GM19438 (cell line): ENCODE results near the gene TRPM2.

Experiments used
- ATAC-seq: cut with Tn5 transposase; IDR thresholded peaks from one replicate; pipeline ENCODE4 v1.9.1; 2021; ENCODE audit warnings: low read depth; ENCODE audit not compliant: unreplicated experiment

Gene TRPM2

GRCh38 chr21:44424608-44425306, 71.3 kb downstream of the TRPM2 start:
- no peak for ATAC-seq

GRCh38 chr21:44425307-44425894, 72.0 kb downstream of the TRPM2 start:
- ATAC-seq: no peak

DNA sequence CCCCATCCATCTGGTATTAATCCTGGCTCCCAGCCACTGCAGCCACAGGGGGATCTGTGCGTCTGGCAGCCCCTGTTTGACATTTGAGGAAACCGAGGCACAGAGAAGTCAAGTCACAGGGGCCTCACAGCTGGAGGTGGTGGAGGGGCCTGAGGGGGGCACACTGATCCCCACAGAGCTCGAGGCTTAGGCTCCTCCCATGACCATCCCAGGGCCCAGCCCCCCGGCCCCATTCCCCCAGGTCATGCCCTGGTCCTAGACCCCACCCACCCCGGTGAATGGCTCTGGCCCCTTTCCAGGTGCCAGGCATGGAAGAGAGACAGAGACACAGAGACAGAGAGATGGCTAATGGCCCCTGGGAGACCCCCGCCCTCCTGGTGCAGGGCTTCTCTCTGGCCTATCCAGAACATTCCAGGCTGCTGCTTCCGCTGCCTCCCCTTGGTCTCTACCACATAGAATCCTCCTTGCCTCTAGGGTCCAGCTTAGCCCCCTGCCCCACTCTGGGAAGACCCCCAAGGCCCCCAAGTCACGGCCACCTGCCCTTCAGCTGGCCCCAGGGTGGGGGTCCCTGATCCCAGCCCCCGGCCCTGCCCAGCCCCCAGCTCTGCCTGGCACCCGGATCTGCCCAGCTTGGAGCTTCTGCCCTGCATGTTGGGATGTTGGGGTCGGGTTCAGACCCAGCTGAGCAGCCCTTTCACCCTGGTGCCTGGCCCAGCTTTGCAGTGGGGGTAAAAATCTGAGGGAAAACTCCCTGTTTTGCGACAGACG, 72.7 kb downstream of the TRPM2 start:
- no peak for ATAC-seq

DNA sequence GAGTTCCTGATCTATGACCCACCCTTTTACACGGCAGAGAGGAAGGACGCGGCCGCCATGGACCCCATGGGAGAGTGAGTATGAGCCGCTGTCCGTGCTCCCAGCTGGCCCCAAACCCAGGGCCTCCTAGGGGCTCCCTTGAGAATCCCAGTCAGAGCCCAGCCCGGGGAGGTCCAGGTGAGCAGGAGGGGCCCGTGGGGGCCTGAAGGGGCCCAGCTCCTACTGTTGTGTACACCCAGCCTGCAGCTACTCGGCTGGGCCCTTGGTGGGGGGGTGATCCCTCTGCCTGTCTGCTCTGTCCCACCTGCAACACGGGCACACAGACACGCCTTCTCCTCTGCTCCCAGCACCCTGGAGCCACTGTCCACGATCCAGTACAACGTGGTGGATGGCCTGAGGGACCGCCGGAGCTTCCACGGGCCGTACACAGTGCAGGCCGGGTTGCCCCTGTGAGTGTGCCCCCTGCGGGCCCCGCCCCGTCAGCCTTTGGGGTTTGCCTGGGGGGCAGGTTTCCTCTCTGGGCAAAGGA, 73.3 kb downstream of the TRPM2 start:
- ATAC-seq: no peak

DNA sequence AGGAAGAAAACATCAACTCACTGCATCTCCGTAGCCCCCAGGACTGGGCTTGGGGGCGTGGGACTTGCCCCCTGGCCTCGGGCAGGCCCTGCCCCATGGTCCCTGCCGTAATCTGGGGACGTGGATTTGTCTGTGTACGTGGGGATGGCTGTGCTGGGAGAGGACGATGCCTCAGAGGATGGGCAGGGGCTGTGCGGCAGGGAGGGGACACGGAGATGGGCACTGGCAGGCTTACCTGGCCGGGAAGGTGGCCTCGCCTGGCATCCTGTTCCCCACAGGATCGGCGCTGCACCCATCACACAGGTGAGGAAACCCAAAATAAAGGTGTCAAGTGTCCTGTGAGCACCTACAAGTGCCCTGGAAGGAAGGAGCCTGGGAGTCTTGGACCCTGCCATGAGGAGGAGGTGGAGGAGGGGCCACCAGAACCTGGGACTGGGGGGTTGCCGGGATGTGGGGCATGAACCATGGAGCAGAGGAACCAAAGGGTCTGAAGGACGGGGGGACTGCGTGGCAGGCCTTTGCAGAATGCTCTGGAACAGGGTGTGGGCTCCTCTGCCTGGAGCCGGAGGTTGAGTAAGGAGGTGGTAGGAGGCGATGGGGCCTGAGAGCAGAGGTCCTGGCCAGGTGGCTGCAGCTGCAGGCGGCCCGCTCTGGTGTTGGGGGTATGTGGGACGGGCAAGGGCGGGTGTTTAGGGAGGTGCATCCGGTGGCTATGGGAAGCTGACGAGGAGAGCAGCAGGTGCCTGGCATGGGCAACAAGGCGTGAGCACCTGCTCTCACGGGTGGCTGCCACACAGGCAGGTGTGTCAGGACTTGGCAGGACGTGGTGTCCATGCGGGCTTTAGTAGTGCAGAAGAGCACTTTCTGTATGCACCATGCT, 74.1 kb downstream of the TRPM2 start:
- no peak for ATAC-seq

DNA sequence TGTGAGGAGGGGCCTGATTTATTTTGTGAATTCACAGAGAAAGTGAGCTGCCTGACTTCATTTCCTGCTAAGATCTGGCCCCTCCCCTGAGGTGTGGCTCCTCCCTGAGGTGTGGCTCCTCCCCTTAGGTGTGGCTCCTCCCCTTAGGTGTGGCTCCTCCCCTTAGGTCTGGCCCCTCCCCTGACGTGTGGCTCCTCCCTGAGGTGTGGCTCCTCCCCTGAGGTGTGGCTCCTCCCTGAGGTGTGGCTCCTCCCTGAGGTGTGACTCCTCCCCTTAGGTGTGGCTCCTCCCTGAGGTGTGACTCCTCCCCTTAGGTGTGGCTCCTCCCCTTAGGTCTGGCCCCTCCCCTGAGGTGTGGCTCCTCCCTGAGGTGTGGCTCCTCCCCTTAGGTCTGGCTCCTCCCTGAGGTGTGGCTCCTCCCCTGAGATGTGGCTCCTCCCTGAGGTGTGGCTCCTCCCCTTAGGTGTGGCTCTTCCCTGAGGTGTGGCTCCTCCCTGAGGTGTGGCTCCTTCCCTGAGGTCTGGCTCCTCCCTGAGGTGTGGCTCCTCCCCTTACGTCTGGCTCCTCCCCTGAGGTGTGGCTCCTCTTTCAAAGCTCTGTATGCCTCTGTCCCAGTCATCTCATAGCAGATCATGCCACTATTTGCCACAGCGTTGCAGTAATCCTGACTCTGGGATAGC, 75.0 kb downstream of the TRPM2 start:
- no peak for ATAC-seq

- ATAC-seq: no peak
These were observed 76.5 kb downstream of the TRPM2 start for GRCh38 chr21:44429894-44430293.

GRCh38 chr21:44431300-44431699, 77.9 kb downstream of the TRPM2 start:
- no peak for ATAC-seq

DNA sequence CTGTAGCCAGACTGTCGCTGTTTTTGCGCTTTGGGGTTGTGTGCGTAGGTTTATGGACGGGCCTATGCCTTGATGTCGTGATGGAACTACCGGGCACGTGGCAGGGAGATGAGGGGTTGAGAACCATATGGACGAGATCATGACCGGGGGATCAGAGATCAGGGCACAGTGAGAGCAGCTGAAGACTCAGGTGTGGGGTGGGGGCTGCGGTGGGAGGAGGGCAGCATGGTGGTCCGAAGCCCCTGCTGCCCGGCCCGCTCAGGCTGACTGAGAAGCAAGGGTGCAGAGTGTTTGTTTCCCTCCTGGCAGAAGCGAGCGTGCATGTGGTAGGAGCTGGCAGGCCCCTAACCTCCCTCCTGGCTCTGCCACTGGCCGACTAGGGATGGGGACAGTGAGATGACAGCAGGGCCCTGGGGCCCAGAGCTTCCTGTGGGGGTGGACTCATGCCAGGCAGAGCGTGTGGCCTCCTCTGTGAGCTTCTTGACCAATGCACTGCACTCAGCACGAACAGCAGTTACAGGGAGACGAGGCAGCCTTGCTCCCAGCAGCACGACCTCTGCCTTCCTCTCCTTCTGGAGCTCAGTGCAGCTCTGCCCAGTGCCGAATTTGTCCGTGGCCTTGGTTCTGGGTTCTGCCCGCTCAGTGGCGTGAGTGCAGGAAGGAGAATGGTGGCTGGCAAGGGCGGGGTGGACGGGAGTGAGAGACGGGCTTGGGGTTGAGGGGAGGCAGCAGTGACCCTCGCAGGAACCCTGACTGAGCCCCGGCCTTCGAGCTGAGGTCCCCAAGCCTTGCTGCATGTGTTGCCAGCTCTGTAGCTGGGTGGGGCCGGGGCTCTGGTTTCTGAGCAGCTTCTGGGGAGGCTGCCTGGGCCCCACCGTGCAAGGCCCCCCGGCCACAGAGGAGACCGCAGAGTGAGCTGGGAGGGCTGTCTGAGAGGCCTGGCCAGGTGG, 79.7 kb downstream of the TRPM2 start:
- no peak for ATAC-seq

- no peak for ATAC-seq
These were observed 80.6 kb downstream of the TRPM2 start for GRCh38 chr21:44433791-44434567.

DNA sequence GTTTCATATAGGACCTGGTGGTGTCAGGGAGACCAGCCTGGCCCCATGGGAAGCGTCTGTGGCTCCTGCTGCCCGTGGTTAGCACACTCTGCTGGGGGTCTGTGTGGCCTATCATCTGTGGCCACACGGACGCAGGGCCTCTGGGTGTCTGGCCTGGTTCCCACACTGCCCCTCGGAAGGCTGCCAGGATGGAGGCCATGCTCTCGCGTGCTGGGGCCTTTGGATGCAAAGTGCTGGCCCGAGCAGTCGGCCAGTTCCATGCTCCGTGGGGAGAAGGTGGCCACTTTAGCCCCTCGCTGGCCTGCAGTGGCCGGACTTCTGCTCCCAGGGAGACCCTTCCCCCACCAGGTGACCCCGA, 81.1 kb downstream of the TRPM2 start:
- ATAC-seq: no peak

GRCh38 chr21:44434936-44435635, 81.7 kb downstream of the TRPM2 start:
- ATAC-seq: no peak

DNA sequence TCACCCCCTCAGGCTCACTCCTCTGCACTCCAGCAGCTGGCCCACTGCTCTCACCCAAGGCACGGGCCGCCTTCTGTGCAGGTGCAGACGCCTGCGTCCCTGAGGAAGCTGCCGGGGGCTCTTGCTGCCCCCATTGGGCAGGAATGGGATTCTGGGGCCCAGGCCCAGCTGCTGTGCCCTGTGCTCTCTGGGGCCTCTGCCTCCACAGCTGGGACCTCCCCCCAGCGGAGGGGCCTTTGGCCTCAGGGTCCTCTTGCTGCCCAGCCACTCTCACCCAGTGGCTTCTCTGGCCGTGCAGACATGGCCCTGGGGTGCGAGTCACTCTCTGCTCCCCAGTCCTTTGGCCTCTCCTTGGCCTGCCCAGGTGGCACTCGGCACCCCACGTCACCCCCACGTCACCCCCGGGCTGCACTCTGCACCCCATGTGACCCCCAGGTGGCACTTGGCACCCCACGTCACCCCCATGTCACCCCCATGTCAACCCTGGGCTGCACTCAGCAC, 82.7 kb downstream of the TRPM2 start:
- ATAC-seq: no peak

GRCh38 chr21:44436958-44437357, 83.5 kb downstream of the TRPM2 start:
- ATAC-seq: no peak

DNA sequence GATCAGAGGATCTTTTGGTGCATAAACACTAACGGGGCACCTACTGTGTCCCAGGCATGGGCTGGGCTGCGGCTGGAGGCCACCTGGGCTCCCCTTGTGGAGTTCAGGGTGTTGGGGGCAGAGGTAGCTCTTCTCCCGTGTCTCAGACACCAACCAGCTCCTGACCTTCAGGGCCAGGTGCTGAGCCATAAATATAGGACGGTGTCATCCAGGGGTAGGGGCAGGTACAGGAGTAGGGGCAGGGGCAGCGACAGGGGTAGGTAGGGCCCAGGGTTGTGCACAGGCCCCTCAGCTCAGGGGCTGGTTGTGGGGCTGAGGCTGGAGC, 83.9 kb downstream of the TRPM2 start:
- no peak for ATAC-seq

- ATAC-seq: no peak
These were observed 84.4 kb downstream of the TRPM2 start for GRCh38 chr21:44437696-44438431.
